Bronchial epithelial cell (primary cell): ENCODE data around the gene MALAT1. TPM values are rescaled to one million over a fixed set of nuclear protein-coding genes. Genes with fewer than 3 reads are reported as not detected.

ENCODE experiments used
- DNase-seq: peaks from one replicate; pipeline ENCODE4 v3.0.0-alpha.2; 2010; ENCODE audit warnings: low read depth
- FAIRE-seq: peaks from 2 replicates; lab custom pipeline; 2011; peaks lifted over from hg19 to GRCh38; lab: Jason Lieb, UNC
- H3K27me3 ChIP-seq: 2 replicates; pipeline ENCODE4 v1.5.1; 2011; ENCODE audit warnings: low read length; ENCODE audit not compliant: control insufficient read depth, insufficient read depth
- H3K36me3 ChIP-seq: 2 replicates; pipeline ENCODE4 v1.5.1; 2011; ENCODE audit warnings: low read length; ENCODE audit not compliant: control insufficient read depth, insufficient read depth
- H3K4me3 ChIP-seq: 2 replicates; pipeline ENCODE4 v1.5.1; 2011; ENCODE audit warnings: mild to moderate bottlenecking, low read depth, low read length, control low read depth
- total RNA-seq: library from RNA; depleted of rRNA; stranded (reverse); fragments of >200 nt; gene quantifications from 2 replicates; pipeline ENCODE4 v1.2.1, GENCODE V29; 2014
- TF ChIP-seq, protein P1 (sequence below): IDR thresholded peaks from 2 replicates; pipeline ENCODE4 v1.5.1; 2011; ENCODE audit warnings: mild to moderate bottlenecking, moderate library complexity, low read length, control low read depth, inconsistent platforms; ENCODE audit not compliant: insufficient read depth, severe bottlenecking

Gene MALAT1
- total RNA-seq, 1 donor from 2014 or later, result 11,095 TPM

DNA sequence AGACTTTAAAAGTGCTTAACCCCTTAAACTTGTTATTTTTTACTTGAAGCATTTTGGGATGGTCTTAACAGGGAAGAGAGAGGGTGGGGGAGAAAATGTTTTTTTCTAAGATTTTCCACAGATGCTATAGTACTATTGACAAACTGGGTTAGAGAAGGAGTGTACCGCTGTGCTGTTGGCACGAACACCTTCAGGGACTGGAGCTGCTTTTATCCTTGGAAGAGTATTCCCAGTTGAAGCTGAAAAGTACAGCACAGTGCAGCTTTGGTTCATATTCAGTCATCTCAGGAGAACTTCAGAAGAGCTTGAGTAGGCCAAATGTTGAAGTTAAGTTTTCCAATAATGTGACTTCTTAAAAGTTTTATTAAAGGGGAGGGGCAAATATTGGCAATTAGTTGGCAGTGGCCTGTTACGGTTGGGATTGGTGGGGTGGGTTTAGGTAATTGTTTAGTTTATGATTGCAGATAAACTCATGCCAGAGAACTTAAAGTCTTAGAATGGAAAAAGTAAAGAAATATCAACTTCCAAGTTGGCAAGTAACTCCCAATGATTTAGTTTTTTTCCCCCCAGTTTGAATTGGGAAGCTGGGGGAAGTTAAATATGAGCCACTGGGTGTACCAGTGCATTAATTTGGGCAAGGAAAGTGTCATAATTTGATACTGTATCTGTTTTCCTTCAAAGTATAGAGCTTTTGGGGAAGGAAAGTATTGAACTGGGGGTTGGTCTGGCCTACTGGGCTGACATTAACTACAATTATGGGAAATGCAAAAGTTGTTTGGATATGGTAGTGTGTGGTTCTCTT, 2.8 kb downstream of the MALAT1 start:
- peak overlapping the region; percentile 50 for H3K4me3 ChIP-seq
- FAIRE-seq, result no peak
- no peaks in the 10 kb centered on the region for H3K27me3 ChIP-seq
- TF ChIP-seq, protein P1, sequence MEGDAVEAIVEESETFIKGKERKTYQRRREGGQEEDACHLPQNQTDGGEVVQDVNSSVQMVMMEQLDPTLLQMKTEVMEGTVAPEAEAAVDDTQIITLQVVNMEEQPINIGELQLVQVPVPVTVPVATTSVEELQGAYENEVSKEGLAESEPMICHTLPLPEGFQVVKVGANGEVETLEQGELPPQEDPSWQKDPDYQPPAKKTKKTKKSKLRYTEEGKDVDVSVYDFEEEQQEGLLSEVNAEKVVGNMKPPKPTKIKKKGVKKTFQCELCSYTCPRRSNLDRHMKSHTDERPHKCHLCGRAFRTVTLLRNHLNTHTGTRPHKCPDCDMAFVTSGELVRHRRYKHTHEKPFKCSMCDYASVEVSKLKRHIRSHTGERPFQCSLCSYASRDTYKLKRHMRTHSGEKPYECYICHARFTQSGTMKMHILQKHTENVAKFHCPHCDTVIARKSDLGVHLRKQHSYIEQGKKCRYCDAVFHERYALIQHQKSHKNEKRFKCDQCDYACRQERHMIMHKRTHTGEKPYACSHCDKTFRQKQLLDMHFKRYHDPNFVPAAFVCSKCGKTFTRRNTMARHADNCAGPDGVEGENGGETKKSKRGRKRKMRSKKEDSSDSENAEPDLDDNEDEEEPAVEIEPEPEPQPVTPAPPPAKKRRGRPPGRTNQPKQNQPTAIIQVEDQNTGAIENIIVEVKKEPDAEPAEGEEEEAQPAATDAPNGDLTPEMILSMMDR, result no peak
- H3K36me3 ChIP-seq, result peaks cover 13% of the 10 kb centered on the region
- no peak for DNase-seq

DNA sequence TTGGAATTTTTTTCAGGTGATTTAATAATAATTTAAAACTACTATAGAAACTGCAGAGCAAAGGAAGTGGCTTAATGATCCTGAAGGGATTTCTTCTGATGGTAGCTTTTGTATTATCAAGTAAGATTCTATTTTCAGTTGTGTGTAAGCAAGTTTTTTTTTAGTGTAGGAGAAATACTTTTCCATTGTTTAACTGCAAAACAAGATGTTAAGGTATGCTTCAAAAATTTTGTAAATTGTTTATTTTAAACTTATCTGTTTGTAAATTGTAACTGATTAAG, 3.4 kb downstream of the MALAT1 start:
- TF ChIP-seq, protein P1, result no peak
- peaks cover 13% of the 10 kb centered on the region for H3K36me3 ChIP-seq

DNA sequence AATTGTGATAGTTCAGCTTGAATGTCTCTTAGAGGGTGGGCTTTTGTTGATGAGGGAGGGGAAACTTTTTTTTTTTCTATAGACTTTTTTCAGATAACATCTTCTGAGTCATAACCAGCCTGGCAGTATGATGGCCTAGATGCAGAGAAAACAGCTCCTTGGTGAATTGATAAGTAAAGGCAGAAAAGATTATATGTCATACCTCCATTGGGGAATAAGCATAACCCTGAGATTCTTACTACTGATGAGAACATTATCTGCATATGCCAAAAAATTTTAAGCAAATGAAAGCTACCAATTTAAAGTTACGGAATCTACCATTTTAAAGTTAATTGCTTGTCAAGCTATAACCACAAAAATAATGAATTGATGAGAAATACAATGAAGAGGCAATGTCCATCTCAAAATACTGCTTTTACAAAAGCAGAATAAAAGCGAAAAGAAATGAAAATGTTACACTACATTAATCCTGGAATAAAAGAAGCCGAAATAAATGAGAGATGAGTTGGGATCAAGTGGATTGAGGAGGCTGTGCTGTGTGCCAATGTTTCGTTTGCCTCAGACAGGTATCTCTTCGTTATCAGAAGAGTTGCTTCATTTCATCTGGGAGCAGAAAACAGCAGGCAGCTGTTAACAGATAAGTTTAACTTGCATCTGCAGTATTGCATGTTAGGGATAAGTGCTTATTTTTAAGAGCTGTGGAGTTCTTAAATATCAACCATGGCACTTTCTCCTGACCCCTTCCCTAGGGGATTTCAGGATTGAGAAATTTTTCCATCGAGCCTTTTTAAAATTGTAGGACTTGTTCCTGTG, 3.9 kb downstream of the MALAT1 start:
- TF ChIP-seq, protein P1, result no peak
- Histone ChIP-seq H3K36me3 (peaks cover 13% of the 10 kb centered on the region), H3K4me3 (peak overlapping the region; percentile 50), H3K27me3 (no peaks in the 10 kb centered on the region)
- DNase-seq (peak; percentile 30), FAIRE-seq (no peak)

More for the DNA sequence above, 3.4 kb downstream of the MALAT1 start:
- no peaks in the 10 kb centered on the region for H3K27me3 ChIP-seq
- FAIRE-seq, result no peak
- H3K4me3 ChIP-seq, result peak overlapping the region; percentile 50
- DNase-seq, result peak; percentile 19

DNA sequence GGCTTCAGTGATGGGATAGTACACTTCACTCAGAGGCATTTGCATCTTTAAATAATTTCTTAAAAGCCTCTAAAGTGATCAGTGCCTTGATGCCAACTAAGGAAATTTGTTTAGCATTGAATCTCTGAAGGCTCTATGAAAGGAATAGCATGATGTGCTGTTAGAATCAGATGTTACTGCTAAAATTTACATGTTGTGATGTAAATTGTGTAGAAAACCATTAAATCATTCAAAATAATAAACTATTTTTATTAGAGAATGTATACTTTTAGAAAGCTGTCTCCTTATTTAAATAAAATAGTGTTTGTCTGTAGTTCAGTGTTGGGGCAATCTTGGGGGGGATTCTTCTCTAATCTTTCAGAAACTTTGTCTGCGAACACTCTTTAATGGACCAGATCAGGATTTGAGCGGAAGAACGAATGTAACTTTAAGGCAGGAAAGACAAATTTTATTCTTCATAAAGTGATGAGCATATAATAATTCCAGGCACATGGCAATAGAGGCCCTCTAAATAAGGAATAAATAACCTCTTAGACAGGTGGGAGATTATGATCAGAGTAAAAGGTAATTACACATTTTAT, 4.6 kb downstream of the MALAT1 start:
- TF ChIP-seq, protein P1, result no peak
- peak overlapping the region; percentile 50 for H3K4me3 ChIP-seq
- DNase-seq (peak; percentile 12), FAIRE-seq (no peak)
- H3K27me3 ChIP-seq, result no peaks in the 10 kb centered on the region
- peaks cover 13% of the 10 kb centered on the region for H3K36me3 ChIP-seq

DNA sequence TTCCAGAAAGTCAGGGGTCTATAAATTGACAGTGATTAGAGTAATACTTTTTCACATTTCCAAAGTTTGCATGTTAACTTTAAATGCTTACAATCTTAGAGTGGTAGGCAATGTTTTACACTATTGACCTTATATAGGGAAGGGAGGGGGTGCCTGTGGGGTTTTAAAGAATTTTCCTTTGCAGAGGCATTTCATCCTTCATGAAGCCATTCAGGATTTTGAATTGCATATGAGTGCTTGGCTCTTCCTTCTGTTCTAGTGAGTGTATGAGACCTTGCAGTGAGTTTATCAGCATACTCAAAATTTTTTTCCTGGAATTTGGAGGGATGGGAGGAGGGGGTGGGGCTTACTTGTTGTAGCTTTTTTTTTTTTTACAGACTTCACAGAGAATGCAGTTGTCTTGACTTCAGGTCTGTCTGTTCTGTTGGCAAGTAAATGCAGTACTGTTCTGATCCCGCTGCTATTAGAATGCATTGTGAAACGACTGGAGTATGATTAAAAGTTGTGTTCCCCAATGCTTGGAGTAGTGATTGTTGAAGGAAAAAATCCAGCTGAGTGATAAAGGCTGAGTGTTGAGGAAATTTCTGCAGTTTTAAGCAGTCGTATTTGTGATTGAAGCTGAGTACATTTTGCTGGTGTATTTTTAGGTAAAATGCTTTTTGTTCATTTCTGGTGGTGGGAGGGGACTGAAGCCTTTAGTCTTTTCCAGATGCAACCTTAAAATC, 5.3 kb downstream of the MALAT1 start:
- peaks cover 13% of the 10 kb centered on the region for H3K36me3 ChIP-seq
- TF ChIP-seq, protein P1, result no peak
- DNase-seq (peak; percentile 31), FAIRE-seq (no peak)
- H3K27me3 ChIP-seq, result no peaks in the 10 kb centered on the region
- peak overlapping the region; percentile 14 for H3K4me3 ChIP-seq
